Thyroid gland (tissue), 4 donors: Measurements from ENCODE around the gene LEF1. TPM values are rescaled to one million over a fixed set of nuclear protein-coding genes. Genes with fewer than 3 reads are reported as not detected.

Source experiments
- DNase-seq, 2 donors: peaks; one replicate each; pipeline ENCODE4 v3.0.0-alpha.2; 2019
- H3K27ac ChIP-seq, 3 donors: fragments of 200-600 bp; sonication (generic); 1 replicate in 2 of 3; 2 replicates in 1 of 3; pipeline ENCODE4 v1.5.1; 2016 to 2019; ENCODE audit warnings: mild to moderate bottlenecking in 1 of 3, moderate library complexity in 1 of 3
- H3K27me3 ChIP-seq: fragments of 200-600 bp; sonication (generic); one replicate; pipeline ENCODE4 v1.5.1; 2019
- H3K36me3 ChIP-seq, 2 donors: fragments of 200-600 bp; sonication (generic); one replicate each; pipeline ENCODE4 v1.5.1; 2016 to 2019
- H3K4me1 ChIP-seq, 2 donors: fragments of 200-600 bp; sonication (generic); one replicate each; pipeline ENCODE4 v1.5.1; 2017 to 2019
- H3K4me3 ChIP-seq, 3 donors: fragments of 200-600 bp; sonication (generic); replicated peaks in 1 of 3; 1 replicate in 2 of 3; 2 replicates in 1 of 3; pipeline ENCODE4 v1.5.1; 2016; ENCODE audit warnings: mild to moderate bottlenecking in 1 of 3
- H3K9me3 ChIP-seq: fragments of 200-600 bp; sonication (generic); one replicate; pipeline ENCODE4 v1.5.1; 2017
- POLR2A ChIP-seq, 2 donors: fragments of 450-650 bp; IDR thresholded peaks; one replicate each; pipeline ENCODE4 v1.6.1; 2017; ENCODE audit warnings: antibody characterized with exemption in 2 of 2, mild to moderate bottlenecking in 2 of 2, moderate library complexity in 1 of 2
- WGBS, 2 donors: methylation state at CpG; one replicate each; pipeline ENCODE4 v1.1.5; 2017; 5-methylcytosine and 5-hydroxymethylcytosine counted together
- intact Hi-C: fragments of 100-400 bp; cut with DNase I; formaldehyde crosslinking; loops from one replicate; pipeline ENCODE4 v1.15.1; 2023
- total RNA-seq, 4 donors: library from RNA; depleted of rRNA; stranded (reverse); fragments of >200 nt; gene quantifications; one replicate each; pipeline ENCODE4 v1.2.3, GENCODE V29; 2016
- TF ChIP-seq, protein P1 (sequence below), 6 experiments: fragments of 200-600 bp in 3 of 6; fragments of 450-650 bp in 3 of 6; sonication (generic) in 3 of 6; IDR thresholded peaks; one replicate each; pipeline ENCODE4 v1.5.1; 2016 to 2019; ENCODE audit warnings: antibody characterized with exemption in 6 of 6, mild to moderate bottlenecking in 2 of 6, inconsistent platforms in 1 of 6, moderate library complexity in 1 of 6

The LEF1 gene
- total RNA-seq, 4 donors from 2014 or later, result 4.2 to 24.3 (median 9.9) TPM

DNA sequence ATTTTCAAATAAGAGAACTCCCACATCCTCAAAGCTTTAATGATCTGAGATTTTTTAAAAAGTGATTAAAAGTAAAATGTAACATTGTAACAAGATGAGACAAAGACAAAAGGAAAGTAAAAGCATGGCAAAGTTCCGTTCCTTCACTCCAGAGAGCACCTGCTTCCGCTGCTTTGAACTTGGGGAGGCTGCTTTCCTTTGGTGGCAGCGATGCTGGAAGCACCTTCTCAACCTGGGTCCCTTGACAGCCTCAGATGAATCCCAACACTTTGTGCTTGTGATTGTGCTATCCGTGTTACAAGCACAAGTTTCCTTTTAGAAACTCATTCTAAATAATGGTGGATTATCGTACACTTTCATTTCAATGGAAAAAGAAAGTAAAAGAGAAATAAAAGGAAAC is 119.3 kb downstream of the LEF1 start:
- Histone ChIP-seq H3K4me1 (peaks cover 23 to 40% of the 10 kb centered on the region in 2 donors), H3K4me3 (no peak overlapping the region), H3K9me3 (no peaks in the 10 kb centered on the region), H3K27ac (no peak overlapping the region), H3K36me3 (no peaks in the 10 kb centered on the region), H3K27me3 (no peaks in the 10 kb centered on the region)
- no peak for TF ChIP-seq POLR2A (IDR thresholded peaks at IDR 0.05)
- TF ChIP-seq, protein P1, sequence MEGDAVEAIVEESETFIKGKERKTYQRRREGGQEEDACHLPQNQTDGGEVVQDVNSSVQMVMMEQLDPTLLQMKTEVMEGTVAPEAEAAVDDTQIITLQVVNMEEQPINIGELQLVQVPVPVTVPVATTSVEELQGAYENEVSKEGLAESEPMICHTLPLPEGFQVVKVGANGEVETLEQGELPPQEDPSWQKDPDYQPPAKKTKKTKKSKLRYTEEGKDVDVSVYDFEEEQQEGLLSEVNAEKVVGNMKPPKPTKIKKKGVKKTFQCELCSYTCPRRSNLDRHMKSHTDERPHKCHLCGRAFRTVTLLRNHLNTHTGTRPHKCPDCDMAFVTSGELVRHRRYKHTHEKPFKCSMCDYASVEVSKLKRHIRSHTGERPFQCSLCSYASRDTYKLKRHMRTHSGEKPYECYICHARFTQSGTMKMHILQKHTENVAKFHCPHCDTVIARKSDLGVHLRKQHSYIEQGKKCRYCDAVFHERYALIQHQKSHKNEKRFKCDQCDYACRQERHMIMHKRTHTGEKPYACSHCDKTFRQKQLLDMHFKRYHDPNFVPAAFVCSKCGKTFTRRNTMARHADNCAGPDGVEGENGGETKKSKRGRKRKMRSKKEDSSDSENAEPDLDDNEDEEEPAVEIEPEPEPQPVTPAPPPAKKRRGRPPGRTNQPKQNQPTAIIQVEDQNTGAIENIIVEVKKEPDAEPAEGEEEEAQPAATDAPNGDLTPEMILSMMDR (IDR thresholded peaks at IDR 0.05), result no peak
- 87 to 91% methylated on average over 5 of the region's 5 CpGs for WGBS, 2 donors
- no peak for DNase-seq
- intact Hi-C loops, result no loop called here

DNA sequence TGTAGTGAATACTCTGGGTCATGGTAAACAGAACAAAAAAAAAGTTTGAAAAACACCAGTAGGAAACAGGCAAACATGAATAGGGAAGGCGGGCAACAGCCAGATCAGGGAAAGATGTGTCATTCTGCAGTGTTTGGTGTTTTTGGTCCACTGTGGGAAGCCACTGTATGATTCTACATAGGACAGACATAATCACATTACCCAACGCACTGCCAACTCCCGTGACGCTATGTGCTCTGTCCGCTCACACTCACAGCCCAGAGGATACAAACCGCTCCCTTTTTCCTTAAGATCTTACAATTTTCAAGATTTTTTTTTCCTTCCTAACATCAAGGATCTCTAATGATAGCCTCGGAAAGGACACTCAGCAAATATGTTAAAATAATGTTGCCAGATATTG is 119.7 kb downstream of the LEF1 start:
- no peak overlapping the region for H3K4me3 ChIP-seq
- H3K4me1 ChIP-seq, result peaks cover 23 to 40% of the 10 kb centered on the region in 2 donors
- TF ChIP-seq, protein P1 (IDR thresholded peaks at IDR 0.05), result no peak
- TF ChIP-seq POLR2A (IDR thresholded peaks at IDR 0.05), result no peak
- intact Hi-C loops, result no loop called here
- H3K27ac ChIP-seq, result no peak overlapping the region
- no peaks in the 10 kb centered on the region for H3K9me3 ChIP-seq
- no peaks in the 10 kb centered on the region for H3K36me3 ChIP-seq
- DNase-seq, result no peak
- H3K27me3 ChIP-seq, result no peaks in the 10 kb centered on the region
- 94 to 98% methylated on average over 7 of the region's 7 CpGs for WGBS, 2 donors

DNA sequence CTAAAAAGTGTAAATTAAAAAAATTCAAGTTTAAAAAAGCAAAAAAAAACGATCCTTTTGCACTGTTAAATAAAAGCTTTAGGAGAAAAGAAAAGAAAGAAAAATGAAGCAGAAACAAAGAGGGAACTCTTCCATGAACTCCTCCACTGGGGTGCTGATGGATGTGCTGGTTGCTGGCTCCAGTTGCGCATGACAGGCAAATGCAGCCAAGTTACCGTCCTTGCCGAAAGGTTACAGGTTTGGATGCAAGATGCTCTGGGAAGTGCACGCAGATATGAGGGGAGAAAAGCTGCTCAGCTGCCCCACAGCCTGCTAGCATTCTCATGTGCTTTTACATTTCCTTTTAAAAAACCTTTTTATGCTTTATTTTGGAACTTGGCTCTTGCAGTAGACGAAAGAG is 120.6 kb downstream of the LEF1 start:
- H3K9me3 ChIP-seq, result no peaks in the 10 kb centered on the region
- H3K27ac ChIP-seq, result no peak overlapping the region
- TF ChIP-seq, protein P1 (IDR thresholded peaks at IDR 0.05), result no peak
- TF ChIP-seq POLR2A (IDR thresholded peaks at IDR 0.05), result no peak
- no peaks in the 10 kb centered on the region for H3K36me3 ChIP-seq
- H3K4me1 ChIP-seq, result peaks cover 23 to 40% of the 10 kb centered on the region in 2 donors
- H3K4me3 ChIP-seq, result no peak overlapping the region
- no peaks in the 10 kb centered on the region for H3K27me3 ChIP-seq
- 83 to 86% methylated on average over 6 of the region's 6 CpGs for WGBS, 2 donors
- DNase-seq, result no peak
- intact Hi-C loops, result no loop called here

DNA sequence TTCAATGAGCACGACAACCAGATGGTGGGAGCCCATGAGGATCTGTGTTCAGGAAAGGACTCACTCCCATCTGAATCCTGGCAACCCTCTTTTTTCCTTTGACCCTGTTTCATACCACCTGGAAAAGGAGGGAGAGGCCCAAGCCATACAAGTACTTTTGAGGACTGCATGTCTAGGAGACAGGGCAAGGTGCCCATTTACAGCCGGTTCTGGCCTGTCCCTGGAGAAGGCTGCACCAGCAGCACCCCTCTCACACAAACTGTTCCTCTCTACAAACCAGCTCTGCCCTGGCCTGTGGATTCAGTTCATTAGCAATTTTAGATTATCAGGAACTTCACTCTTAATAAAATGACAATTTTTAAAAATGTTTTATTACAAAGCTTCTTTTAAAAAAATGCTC is 121.5 kb downstream of the LEF1 start:
- H3K4me1 ChIP-seq, result peaks cover 23 to 40% of the 10 kb centered on the region in 2 donors
- intact Hi-C loops, result no loop called here
- DNase-seq, result peak; percentile 92
- H3K9me3 ChIP-seq, result no peaks in the 10 kb centered on the region
- no peak for TF ChIP-seq POLR2A (IDR thresholded peaks at IDR 0.05)
- TF ChIP-seq, protein P1 (IDR thresholded peaks at IDR 0.05), result no peak
- no peaks in the 10 kb centered on the region for H3K36me3 ChIP-seq
- peak overlapping the region in 2 of 3 donors; percentile 20 to 40 for H3K27ac ChIP-seq
- H3K4me3 ChIP-seq, result no peak overlapping the region
- 53 to 60% methylated on average over 2 of the region's 2 CpGs for WGBS, 2 donors
- no peaks in the 10 kb centered on the region for H3K27me3 ChIP-seq

DNA sequence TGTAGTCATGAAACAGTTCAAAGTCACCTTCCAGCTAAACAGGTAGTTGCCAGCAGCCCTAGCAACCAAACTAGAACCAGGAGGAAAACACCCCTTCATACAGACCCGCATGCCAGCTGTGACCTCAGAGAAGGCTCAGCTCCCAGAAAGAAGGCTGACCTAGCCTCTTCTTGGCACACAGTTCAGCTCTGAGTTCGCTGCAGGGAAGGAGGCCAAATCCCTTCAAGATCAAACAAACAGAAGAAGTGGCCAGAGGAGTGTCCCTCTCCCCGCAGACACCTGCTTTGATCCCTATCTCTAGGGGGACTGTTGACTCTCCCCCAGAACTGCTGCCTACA is 123.1 kb downstream of the LEF1 start:
- Histone ChIP-seq H3K4me3 (no peak overlapping the region), H3K27me3 (no peaks in the 10 kb centered on the region), H3K36me3 (no peaks in the 10 kb centered on the region), H3K4me1 (peaks cover 23 to 40% of the 10 kb centered on the region in 2 donors), H3K27ac (peak overlapping the region in 2 of 3 donors; percentile 26 to 51), H3K9me3 (no peaks in the 10 kb centered on the region)
- intact Hi-C loops, result no loop called here
- DNase-seq, result peak; percentile 76 to 84
- WGBS, 2 donors, result 10 to 11% methylated on average over 3 of the region's 3 CpGs
- TF ChIP-seq, protein P1 (IDR thresholded peaks at IDR 0.05), result no peak
- no peak for TF ChIP-seq POLR2A (IDR thresholded peaks at IDR 0.05)
